ENCODE data around the gene OR8G1. TPM values are rescaled to one million over a fixed set of nuclear protein-coding genes. Genes with fewer than 3 reads are reported as not detected.

The OR8G1 gene
- total RNA-seq, 1 experiment from 2014 or later, result not detected

GRCh38 chr11:124202951-124203350 is 37.9 kb upstream of the OR8G1 start:
- no peaks in the 10 kb centered on the region for H3K27me3 ChIP-seq (replicated peaks; ENCODE audit: insufficient read depth, low read depth, low read length, poor library complexity)
- no peaks in the 10 kb centered on the region for H3K36me3 ChIP-seq (ENCODE audit: insufficient read depth, low read length, poor library complexity, severe bottlenecking)
- ChIA-PET CTCF (no interaction called here), POLR2A (ENCODE audit: low non-redundant PET) (no interaction called here)
- H3K9me3 ChIP-seq (ENCODE audit: low read depth, low read length, poor library complexity, severe bottlenecking), result no peaks in the 10 kb centered on the region
- intact Hi-C loops (cut with micrococcal nuclease; ENCODE audit: unreplicated experiment), result no loop called here
- DNase-seq (ENCODE audit: low spot score), result no peak
- TF ChIP-seq EZH2 (IDR thresholded peaks at IDR 0.05; ENCODE audit: borderline replicate concordance, low read depth, low read length, poor library complexity, severe bottlenecking), result no peak
- TF ChIP-seq CTCF (conservative IDR thresholded peaks at IDR 0.05; ENCODE audit: low read depth, low read length), result no peak
- no peak overlapping the region for H3K4me3 ChIP-seq (ENCODE audit: low read depth, low read length, poor library complexity, severe bottlenecking)
- H3K4me1 ChIP-seq (ENCODE audit: insufficient read depth, low read length, poor library complexity, severe bottlenecking), result no peaks in the 10 kb centered on the region
- BruUV-seq (replicated peaks), result no TSS peak
- H3K27ac ChIP-seq (ENCODE audit: low read depth, low read length, poor library complexity, severe bottlenecking), result no peak overlapping the region

DNA sequence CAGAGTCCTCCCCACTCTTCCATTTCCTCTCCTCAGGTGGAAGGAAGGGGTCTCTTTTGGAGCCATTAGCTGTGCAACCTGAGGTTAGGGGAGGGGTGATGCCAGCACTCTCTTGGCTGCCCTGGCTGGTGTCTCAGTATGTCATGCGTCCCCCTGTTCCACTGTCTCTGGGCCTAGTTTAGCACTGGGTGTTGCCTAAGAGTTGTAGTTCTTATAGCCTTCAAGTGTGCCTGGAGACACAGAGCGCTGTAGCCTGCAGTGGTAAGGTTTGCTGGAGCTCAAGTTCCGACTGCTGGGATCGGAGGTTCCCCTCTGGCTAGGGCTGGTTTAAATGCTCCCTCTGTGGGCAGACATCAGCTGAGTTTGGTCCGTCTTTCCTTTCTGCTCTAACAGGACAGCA is 36.9 kb upstream of the OR8G1 start:
- POLR2A ChIA-PET (ENCODE audit: low non-redundant PET), result no interaction called here
- Histone ChIP-seq H3K4me1 (ENCODE audit: insufficient read depth, low read length, poor library complexity, severe bottlenecking) (no peaks in the 10 kb centered on the region), H3K4me3 (ENCODE audit: low read depth, low read length, poor library complexity, severe bottlenecking) (no peak overlapping the region), H3K9me3 (ENCODE audit: low read depth, low read length, poor library complexity, severe bottlenecking) (no peaks in the 10 kb centered on the region), H3K36me3 (ENCODE audit: insufficient read depth, low read length, poor library complexity, severe bottlenecking) (no peaks in the 10 kb centered on the region), H3K27ac (ENCODE audit: low read depth, low read length, poor library complexity, severe bottlenecking) (no peak overlapping the region), H3K27me3 (replicated peaks; ENCODE audit: insufficient read depth, low read depth, low read length, poor library complexity) (no peaks in the 10 kb centered on the region)
- no TSS peak for BruUV-seq (replicated peaks)
- no peak for DNase-seq (ENCODE audit: low spot score)
- intact Hi-C loops (cut with micrococcal nuclease; ENCODE audit: unreplicated experiment), result no loop called here
- CTCF ChIA-PET, result no interaction called here
- TF ChIP-seq EZH2 (IDR thresholded peaks at IDR 0.05; ENCODE audit: borderline replicate concordance, low read depth, low read length, poor library complexity, severe bottlenecking) (no peak), CTCF (conservative IDR thresholded peaks at IDR 0.05; ENCODE audit: low read depth, low read length) (no peak)

- CTCF ChIA-PET, result interaction anchor here (0.7 kb wide), 1 partner anchor 225 kb away, joined by 4 read pairs; no protein-coding TSS in a partner anchor
- no TSS peak for BruUV-seq (replicated peaks)
- POLR2A ChIA-PET (ENCODE audit: low non-redundant PET), result no interaction called here
- H3K9me3 ChIP-seq (ENCODE audit: low read depth, low read length, poor library complexity, severe bottlenecking), result no peaks in the 10 kb centered on the region
- DNase-seq (ENCODE audit: low spot score), result no peak
- no peak for TF ChIP-seq CTCF (conservative IDR thresholded peaks at IDR 0.05; ENCODE audit: low read depth, low read length)
- TF ChIP-seq EZH2 (IDR thresholded peaks at IDR 0.05; ENCODE audit: borderline replicate concordance, low read depth, low read length, poor library complexity, severe bottlenecking), result no peak
- H3K27me3 ChIP-seq (replicated peaks; ENCODE audit: insufficient read depth, low read depth, low read length, poor library complexity), result no peaks in the 10 kb centered on the region
- intact Hi-C loops (cut with micrococcal nuclease; ENCODE audit: unreplicated experiment), result no loop called here
- no peaks in the 10 kb centered on the region for H3K36me3 ChIP-seq (ENCODE audit: insufficient read depth, low read length, poor library complexity, severe bottlenecking)
- H3K27ac ChIP-seq (ENCODE audit: low read depth, low read length, poor library complexity, severe bottlenecking), result no peak overlapping the region
- H3K4me1 ChIP-seq (ENCODE audit: insufficient read depth, low read length, poor library complexity, severe bottlenecking), result no peaks in the 10 kb centered on the region
- H3K4me3 ChIP-seq (ENCODE audit: low read depth, low read length, poor library complexity, severe bottlenecking), result no peak overlapping the region
Measured at GRCh38 chr11:124207102-124207792, 33.6 kb upstream of the OR8G1 start.

All from A673 (cell line).